GM23338 (cell line): ENCODE data around the gene EFHD2. TPM values are rescaled to one million over a fixed set of nuclear protein-coding genes. Genes with fewer than 3 reads are reported as not detected.

Source experiments
- ATAC-seq: fragments of 200-7000 bp; cut with Tn5 transposase; 3 replicates; pipeline ENCODE4 v1.9.1; 2020
- DNase-seq: peaks from one replicate; pipeline ENCODE4 v3.0.0-alpha.2; 2015; ENCODE audit warnings: low spot score
- H2AFZ ChIP-seq: fragments of 200-600 bp; sonication (generic); 2 replicates; pipeline ENCODE4 v1.8.0; 2016; ENCODE audit warnings: antibody characterized with exemption, mild to moderate bottlenecking, moderate library complexity
- H3F3A ChIP-seq: fragments of 200-600 bp; sonication (generic); replicated peaks from 2 replicates; pipeline ENCODE4 v1.8.0; 2017; ENCODE audit warnings: antibody characterized with exemption, mixed run types, low read depth
- H3K27ac ChIP-seq: fragments of 200-600 bp; sonication (generic); 2 replicates; pipeline ENCODE4 v1.6.1; 2016; ENCODE audit warnings: low read depth
- H3K27me3 ChIP-seq: fragments of 200-600 bp; sonication (generic); 2 replicates; pipeline ENCODE4 v1.8.0; 2016; ENCODE audit warnings: mild to moderate bottlenecking, mixed run types, moderate library complexity; ENCODE audit not compliant: insufficient read depth
- H3K36me3 ChIP-seq: fragments of 200-600 bp; sonication (generic); 2 replicates; pipeline ENCODE4 v1.8.0; 2016; ENCODE audit warnings: mild to moderate bottlenecking; ENCODE audit not compliant: insufficient read depth
- H3K4me1 ChIP-seq: fragments of 200-600 bp; sonication (generic); 2 replicates; pipeline ENCODE4 v1.8.0; 2016; ENCODE audit warnings: mild to moderate bottlenecking, moderate library complexity; ENCODE audit not compliant: insufficient read depth
- H3K4me2 ChIP-seq: fragments of 200-600 bp; sonication (generic); 2 replicates; pipeline ENCODE4 v1.7.1; 2017; ENCODE audit warnings: mixed run types
- H3K4me3 ChIP-seq: fragments of 200-600 bp; sonication (generic); 2 replicates; pipeline ENCODE4 v1.6.1; 2016; ENCODE audit warnings: mixed run types
- H3K79me2 ChIP-seq: fragments of 200-600 bp; sonication (generic); replicated peaks from 2 replicates; pipeline ENCODE4 v1.8.0; 2017; ENCODE audit warnings: mild to moderate bottlenecking; ENCODE audit not compliant: insufficient read depth
- H3K9me2 ChIP-seq: fragments of 200-600 bp; sonication (generic); 2 replicates; pipeline ENCODE4 v1.8.0; 2017; ENCODE audit not compliant: insufficient read depth
- H4K20me1 ChIP-seq: fragments of 200-600 bp; sonication (generic); replicated peaks from 2 replicates; pipeline ENCODE4 v1.8.0; 2017; ENCODE audit warnings: mild to moderate bottlenecking; ENCODE audit not compliant: insufficient read depth
- H3K27ac Mint-ChIP-seq: 2 replicates; pipeline ENCODE4 v1.8.0; 2020; ENCODE audit warnings: inconsistent platforms, mild to moderate bottlenecking, moderate library complexity, mixed read lengths
- H3K27me3 Mint-ChIP-seq: 3 replicates; pipeline ENCODE4 v1.8.0; 2022; ENCODE audit warnings: low read depth, mild to moderate bottlenecking, moderate library complexity, mixed read lengths, inconsistent platforms; ENCODE audit not compliant: insufficient read depth, poor library complexity
- H3K36me3 Mint-ChIP-seq: 3 replicates; pipeline ENCODE4 v1.8.0; 2021; ENCODE audit warnings: low read depth, mild to moderate bottlenecking, inconsistent platforms, moderate library complexity, mixed read lengths
- H3K4me1 Mint-ChIP-seq: 3 replicates; pipeline ENCODE4 v1.8.0; 2020; ENCODE audit warnings: mild to moderate bottlenecking, inconsistent platforms, mixed read lengths
- H3K4me3 Mint-ChIP-seq: 3 replicates; pipeline ENCODE4 v1.8.0; 2021; ENCODE audit warnings: moderate library complexity, mild to moderate bottlenecking, inconsistent platforms, mixed read lengths
- H3K9me3 Mint-ChIP-seq: 3 replicates; pipeline ENCODE4 v1.8.0; 2020; ENCODE audit warnings: moderate library complexity, mild to moderate bottlenecking, inconsistent platforms, mixed read lengths
- CREB1 ChIP-seq: fragments of 250-450 bp; sonication (Bioruptor Pico); IDR thresholded peaks from 2 replicates; pipeline ENCODE4 v1.5.0; 2020; ENCODE audit warnings: low read depth, mild to moderate bottlenecking, moderate library complexity
- CTCF ChIP-seq, 2 experiments: fragments of 200-600 bp in 1 of 2; sonication (generic) in 1 of 2; conservative IDR thresholded peaks; 2 replicates each; pipeline versions ENCODE4 v1.5.1 to v1.6.1; 2016 to 2017; ENCODE audit warnings: antibody characterized with exemption in 2 of 2, low read depth in 2 of 2, mild to moderate bottlenecking in 2 of 2, moderate library complexity in 1 of 2
- EZH2 ChIP-seq: fragments of 200-600 bp; sonication (generic); IDR thresholded peaks from one replicate; pipeline ENCODE4 v1.8.0; 2017; ENCODE audit warnings: antibody characterized with exemption, mild to moderate bottlenecking, low read depth; ENCODE audit not compliant: unreplicated experiment
- EZH2phosphoT487 ChIP-seq: fragments of 200-600 bp; sonication (generic); IDR thresholded peaks from one replicate; pipeline ENCODE4 v1.8.1; 2018; ENCODE audit warnings: antibody characterized with exemption; ENCODE audit not compliant: unreplicated experiment
- JUNB ChIP-seq: IDR thresholded peaks from one replicate; pipeline ENCODE4 v1.6.1; 2016; ENCODE audit warnings: antibody characterized with exemption; ENCODE audit not compliant: unreplicated experiment
- NANOG ChIP-seq: IDR thresholded peaks from 2 replicates; pipeline ENCODE4 v1.6.1; 2016; ENCODE audit warnings: antibody characterized with exemption, borderline replicate concordance
- POLR2AphosphoS5 ChIP-seq: IDR thresholded peaks from 2 replicates; pipeline ENCODE4 v1.6.1; 2016; ENCODE audit warnings: antibody characterized with exemption, low read depth
- REST ChIP-seq: IDR thresholded peaks from one replicate; pipeline ENCODE4 v1.6.1; 2018; ENCODE audit warnings: antibody characterized with exemption; ENCODE audit not compliant: unreplicated experiment
- STAT1 ChIP-seq: IDR thresholded peaks from one replicate; pipeline ENCODE4 v1.6.1; 2016; ENCODE audit warnings: antibody characterized with exemption; ENCODE audit not compliant: unreplicated experiment
- ZNF114 ChIP-seq: fragments of 250-450 bp; sonication (Bioruptor Pico); IDR thresholded peaks from 2 replicates; pipeline ENCODE4 v1.5.0; 2020; ENCODE audit warnings: mild to moderate bottlenecking, moderate library complexity
- ZNF331 ChIP-seq: fragments of 250-450 bp; sonication (Bioruptor Pico); IDR thresholded peaks from 2 replicates; pipeline ENCODE4 v1.5.0; 2020; ENCODE audit warnings: low read depth, mild to moderate bottlenecking, moderate library complexity
- ZNF462 ChIP-seq: fragments of 250-450 bp; sonication (Bioruptor Pico); IDR thresholded peaks from 2 replicates; pipeline ENCODE4 v1.5.0; 2020; ENCODE audit warnings: mild to moderate bottlenecking, moderate library complexity
- polyA plus RNA-seq: library from polyadenylated mRNA; unstranded; fragments of >200 nt; fragmentation: Nextera tagmentation; extraction: Ambion mirVana; gene quantifications from 2 replicates; pipeline ENCODE4 v1.2.1, GENCODE V29; 2016
- total RNA-seq: library from RNA; depleted of rRNA; stranded (reverse); fragments of >200 nt; shearing (Covaris generic); gene quantifications from 2 replicates; pipeline ENCODE4 v1.2.3, GENCODE V29; 2014
- TF ChIP-seq, protein P1 (sequence below): IDR thresholded peaks from 2 replicates; pipeline ENCODE4 v1.6.1; 2016; ENCODE audit warnings: antibody characterized with exemption

The EFHD2 gene
- total and polyA plus RNA-seq, 2 experiments from 2014 or later, result 22.8 to 23.7 TPM

DNA sequence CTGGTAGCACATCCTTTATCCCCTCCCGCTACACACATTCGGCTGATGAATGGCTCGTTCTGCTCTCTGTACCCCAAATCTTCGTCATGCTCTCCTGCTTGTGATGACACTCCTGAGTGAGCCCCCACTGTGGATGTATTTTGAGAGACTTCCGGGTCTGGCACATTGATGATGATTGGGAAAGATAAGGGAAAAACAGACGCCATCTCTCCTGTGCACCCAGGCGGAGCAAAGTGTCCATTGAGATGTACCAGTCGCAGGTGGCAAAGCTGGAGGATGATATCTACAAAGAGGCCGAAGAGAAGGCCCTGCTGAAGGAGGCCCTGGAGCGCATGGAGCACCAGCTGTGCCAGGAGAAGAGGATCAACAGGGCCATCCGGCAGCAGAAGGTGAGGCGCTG is 27.9 kb upstream of the EFHD2 start:
- Mint-ChIP-seq H3K27me3 (peaks cover 54% of the 10 kb centered on the region), H3K36me3 (no peaks in the 10 kb centered on the region), H3K4me3 (no peak overlapping the region), H3K4me1 (peaks cover 59% of the 10 kb centered on the region), H3K27ac (no peak overlapping the region), H3K9me3 (no peaks in the 10 kb centered on the region; the same call in 2 of the 3 replicates)
- Histone ChIP-seq H3K27ac (no peak overlapping the region), H3F3A (peaks cover 19% of the 10 kb centered on the region; the same call in 1 of the 2 replicates), H3K79me2 (no peaks in the 10 kb centered on the region), H3K9me2 (no peaks in the 10 kb centered on the region), H3K4me3 (no peak overlapping the region), H2AFZ (no peak overlapping the region), H4K20me1 (no peaks in the 10 kb centered on the region), H3K4me1 (peaks cover 34% of the 10 kb centered on the region), H3K4me2 (no peak overlapping the region), H3K36me3 (no peaks in the 10 kb centered on the region), H3K27me3 (peaks cover 41% of the 10 kb centered on the region)
- TF ChIP-seq ZNF462, result no peak
- TF ChIP-seq CREB1 (CRISPR knock-in tag), result no peak
- no peak for TF ChIP-seq POLR2AphosphoS5
- no peak for TF ChIP-seq ZNF331
- no peak for TF ChIP-seq NANOG
- TF ChIP-seq CTCF (conservative IDR thresholded peaks at IDR 0.05; ENCODE audit: low read depth in 2 of 2), result no peak
- no peak for TF ChIP-seq REST
- TF ChIP-seq EZH2phosphoT487, result no peak
- TF ChIP-seq STAT1, result no peak
- TF ChIP-seq, protein P1, sequence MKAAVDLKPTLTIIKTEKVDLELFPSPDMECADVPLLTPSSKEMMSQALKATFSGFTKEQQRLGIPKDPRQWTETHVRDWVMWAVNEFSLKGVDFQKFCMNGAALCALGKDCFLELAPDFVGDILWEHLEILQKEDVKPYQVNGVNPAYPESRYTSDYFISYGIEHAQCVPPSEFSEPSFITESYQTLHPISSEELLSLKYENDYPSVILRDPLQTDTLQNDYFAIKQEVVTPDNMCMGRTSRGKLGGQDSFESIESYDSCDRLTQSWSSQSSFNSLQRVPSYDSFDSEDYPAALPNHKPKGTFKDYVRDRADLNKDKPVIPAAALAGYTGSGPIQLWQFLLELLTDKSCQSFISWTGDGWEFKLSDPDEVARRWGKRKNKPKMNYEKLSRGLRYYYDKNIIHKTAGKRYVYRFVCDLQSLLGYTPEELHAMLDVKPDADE, result no peak
- TF ChIP-seq ZNF114, result no peak
- no peak for TF ChIP-seq EZH2
- TF ChIP-seq JUNB, result no peak
- DNase-seq (no peak), ATAC-seq (no peak)
